Adrenal gland (tissue), 12 donors: Measurements from ENCODE around the gene ATP8A2. TPM values are rescaled to one million over a fixed set of nuclear protein-coding genes. Genes with fewer than 3 reads are reported as not detected.
"Not testable (repeated sequence)": the region's sequence is repeated elsewhere in the genome, so short reads cannot be mapped to it uniquely, and the experiment has no call there.

Source experiments
- DNase-seq, 7 donors: peaks; one replicate each; pipeline ENCODE4 v3.0.0-alpha.2; 2019 to 2020
- H3K27ac ChIP-seq, 5 donors: fragments of 200-600 bp; sonication (generic) in 4 of 5; 1 replicate in 3 of 5; 2 replicates in 2 of 5; pipeline versions ENCODE4 v1.5.1 to v1.8.0; 2016 to 2020; ENCODE audit warnings: mild to moderate bottlenecking in 1 of 5
- H3K27me3 ChIP-seq: fragments of 200-600 bp; 2 replicates; pipeline ENCODE4 v1.8.0; 2021
- H3K36me3 ChIP-seq, 2 donors: fragments of 200-600 bp; replicated peaks in 1 of 2; 1 replicate in 1 of 2; 2 replicates in 1 of 2; pipeline versions ENCODE4 v1.5.1 to v1.8.0; 2018 to 2022
- H3K4me1 ChIP-seq, 2 donors: fragments of 200-600 bp; replicated peaks in 1 of 2; 1 replicate in 1 of 2; 2 replicates in 1 of 2; pipeline versions ENCODE4 v1.5.1 to v1.8.0; 2018 to 2021
- H3K4me3 ChIP-seq, 4 donors: fragments of 200-600 bp; sonication (generic) in 3 of 4; one replicate each; pipeline ENCODE4 v1.5.1; 2016 to 2018
- H3K9me3 ChIP-seq, 3 donors: fragments of 200-600 bp; sonication (generic) in 1 of 3; replicated peaks in 1 of 3; 1 replicate in 2 of 3; 2 replicates in 1 of 3; pipeline versions ENCODE4 v1.5.1 to v1.8.0; 2016 to 2021
- CTCF ChIP-seq, 6 experiments: fragments of 450-650 bp in 4 of 6; fragments of 200-600 bp in 2 of 6; sonication (generic) in 1 of 6; IDR thresholded peaks; 1 replicate in 5 of 6; 2 replicates in 1 of 6; pipeline versions ENCODE4 v1.5.1 to v1.8.0; 2016 to 2021; ENCODE audit warnings: antibody characterized with exemption in 6 of 6, mild to moderate bottlenecking in 2 of 6, moderate library complexity in 1 of 6
- POLR2A ChIP-seq, 2 donors: fragments of 450-650 bp; IDR thresholded peaks; one replicate each; pipeline ENCODE4 v1.6.1; 2017; ENCODE audit warnings: antibody characterized with exemption in 2 of 2, mild to moderate bottlenecking in 2 of 2, moderate library complexity in 1 of 2
- WGBS, 4 donors: extraction: QIAGEN DNeasy Blood & Tissue Kit in 2 of 4; methylation state at CpG; one replicate each; pipeline versions ENCODE4 v1.1.5 to v1.1.7; 2013 to 2017; 5-methylcytosine and 5-hydroxymethylcytosine counted together
- intact Hi-C, 2 donors: fragments of 100-400 bp; cut with DNase I; formaldehyde crosslinking; loops; one replicate each; pipeline versions ENCODE4 v1.14.1 to v1.15.0; 2022 to 2023
- polyA plus RNA-seq, 3 donors: library from polyadenylated mRNA; stranded (reverse); fragments of 200-250 nt in 2 of 3; fragments of 350-450 nt in 1 of 3; fragmentation: Illumina TruSeq in 1 of 3; extraction: RNeasy Lipid Tissue Mini Kit (QIAGEN cat#74804) in 1 of 3; gene quantifications; one replicate each; pipeline ENCODE4 v1.2.3, GENCODE V29; 2013 to 2014
- total RNA-seq, 9 donors: library from RNA; depleted of rRNA in 4 of 9; stranded (reverse); fragments of >200 nt in 4 of 9; fragments of 120-200 nt in 1 of 9; fragmentation: NEBNext Ultra II Directional in 1 of 9; extraction: Animal tissue kit (Norgen Biotek cat#: 25700) in 1 of 9; gene quantifications; one replicate each; pipeline versions ENCODE4 v1.1.0 to v1.2.4, GENCODE V29; 2013 to 2023
- donor health status: healthy with polysubstance abuse.
- donor health status: Bipolar disorder and iron deficiency.
- donor health status: DM: yes; HTN: yes; CAD: no.
- donor health status: DM: no; HTN: no; CAD: no.
- donor health status: DM: no; HTN: no; CAD: no.
- donor health status: DM: yes; HTN: yes; CAD: no.

The ATP8A2 gene
- total and polyA plus RNA-seq, 12 donors: 0.77 to 14.0 (median 4.3) TPM

GRCh38 chr13:25502551-25502950 is 130.8 kb downstream of the ATP8A2 start:
- H3K27me3 ChIP-seq: no peaks in the 10 kb centered on the region
- intact Hi-C loops: no loop called here
- TF ChIP-seq POLR2A (IDR thresholded peaks at IDR 0.05) (no peak), CTCF (IDR thresholded peaks at IDR 0.05) (no peak)
- no peaks in the 10 kb centered on the region for H3K9me3 ChIP-seq
- no peaks in the 10 kb centered on the region for H3K36me3 ChIP-seq
- H3K4me3 ChIP-seq: no peak overlapping the region
- no peak overlapping the region for H3K27ac ChIP-seq
- no peaks in the 10 kb centered on the region for H3K4me1 ChIP-seq
- 75 to 92% (median 82%) methylated on average over 6 of the region's 6 CpGs for WGBS, 4 donors
- no peak for DNase-seq

- 81 to 94% (median 89%) methylated on average over 4 of the region's 4 CpGs for WGBS, 4 donors
- no peaks in the 10 kb centered on the region for H3K4me1 ChIP-seq
- intact Hi-C loops: no loop called here
These were observed 132.1 kb downstream of the ATP8A2 start for GRCh38 chr13:25503856-25504255.

GRCh38 chr13:25507841-25508240 is 136.1 kb downstream of the ATP8A2 start:
- H3K27ac ChIP-seq: no peak overlapping the region
- 73 to 82% (median 77%) methylated on average over 1 of the region's 1 CpG for WGBS, 4 donors

More at GRCh38 chr13:25503856-25504255, 132.1 kb downstream of the ATP8A2 start:
- no peak for DNase-seq
- no peaks in the 10 kb centered on the region for H3K36me3 ChIP-seq
- no peaks in the 10 kb centered on the region for H3K9me3 ChIP-seq
- H3K4me3 ChIP-seq: no peak overlapping the region
- H3K27me3 ChIP-seq: no peaks in the 10 kb centered on the region
- no peak overlapping the region for H3K27ac ChIP-seq
- TF ChIP-seq CTCF (IDR thresholded peaks at IDR 0.05): no peak
- no peak for TF ChIP-seq POLR2A (IDR thresholded peaks at IDR 0.05)

GRCh38 chr13:25513060-25513459 is 141.3 kb downstream of the ATP8A2 start:
- WGBS, 4 donors: 95 to 98% (median 96%) methylated on average over 15 to 31 of the region's 32 CpGs
- H3K27me3 ChIP-seq, H3K4me3 ChIP-seq, DNase-seq, H3K4me1 ChIP-seq, intact Hi-C loops, H3K9me3 ChIP-seq, H3K36me3 ChIP-seq, H3K27ac ChIP-seq: not testable (repeated sequence)

More at GRCh38 chr13:25507841-25508240, 136.1 kb downstream of the ATP8A2 start:
- intact Hi-C loops: no loop called here
- Histone ChIP-seq H3K4me1 (no peaks in the 10 kb centered on the region), H3K27me3 (no peaks in the 10 kb centered on the region), H3K4me3 (no peak overlapping the region), H3K9me3 (no peaks in the 10 kb centered on the region), H3K36me3 (no peaks in the 10 kb centered on the region)
- no peak for DNase-seq
- TF ChIP-seq CTCF (IDR thresholded peaks at IDR 0.05) (no peak), POLR2A (IDR thresholded peaks at IDR 0.05) (no peak)

GRCh38 chr13:25518441-25518840 is 146.7 kb downstream of the ATP8A2 start:
- 80 to 89% (median 85%) methylated on average over 5 of the region's 5 CpGs for WGBS, 4 donors
- DNase-seq: no peak
- no peaks in the 10 kb centered on the region for H3K4me1 ChIP-seq
- TF ChIP-seq POLR2A (IDR thresholded peaks at IDR 0.05) (no peak), CTCF (IDR thresholded peaks at IDR 0.05) (no peak)
- H3K27ac ChIP-seq: no peak overlapping the region
- no peak overlapping the region for H3K4me3 ChIP-seq
- H3K9me3 ChIP-seq: no peaks in the 10 kb centered on the region
- H3K36me3 ChIP-seq: no peaks in the 10 kb centered on the region
- H3K27me3 ChIP-seq: no peaks in the 10 kb centered on the region
- intact Hi-C loops: no loop called here
